ENCODE data around the gene NPC2. TPM values are rescaled to one million over a fixed set of nuclear protein-coding genes. Genes with fewer than 3 reads are reported as not detected.
"Not testable (repeated sequence)": the region's sequence is repeated elsewhere in the genome, so short reads cannot be mapped to it uniquely, and the experiment has no call there.

The NPC2 gene
- total RNA-seq, 1 experiment from 2014 or later: 141 TPM

DNA sequence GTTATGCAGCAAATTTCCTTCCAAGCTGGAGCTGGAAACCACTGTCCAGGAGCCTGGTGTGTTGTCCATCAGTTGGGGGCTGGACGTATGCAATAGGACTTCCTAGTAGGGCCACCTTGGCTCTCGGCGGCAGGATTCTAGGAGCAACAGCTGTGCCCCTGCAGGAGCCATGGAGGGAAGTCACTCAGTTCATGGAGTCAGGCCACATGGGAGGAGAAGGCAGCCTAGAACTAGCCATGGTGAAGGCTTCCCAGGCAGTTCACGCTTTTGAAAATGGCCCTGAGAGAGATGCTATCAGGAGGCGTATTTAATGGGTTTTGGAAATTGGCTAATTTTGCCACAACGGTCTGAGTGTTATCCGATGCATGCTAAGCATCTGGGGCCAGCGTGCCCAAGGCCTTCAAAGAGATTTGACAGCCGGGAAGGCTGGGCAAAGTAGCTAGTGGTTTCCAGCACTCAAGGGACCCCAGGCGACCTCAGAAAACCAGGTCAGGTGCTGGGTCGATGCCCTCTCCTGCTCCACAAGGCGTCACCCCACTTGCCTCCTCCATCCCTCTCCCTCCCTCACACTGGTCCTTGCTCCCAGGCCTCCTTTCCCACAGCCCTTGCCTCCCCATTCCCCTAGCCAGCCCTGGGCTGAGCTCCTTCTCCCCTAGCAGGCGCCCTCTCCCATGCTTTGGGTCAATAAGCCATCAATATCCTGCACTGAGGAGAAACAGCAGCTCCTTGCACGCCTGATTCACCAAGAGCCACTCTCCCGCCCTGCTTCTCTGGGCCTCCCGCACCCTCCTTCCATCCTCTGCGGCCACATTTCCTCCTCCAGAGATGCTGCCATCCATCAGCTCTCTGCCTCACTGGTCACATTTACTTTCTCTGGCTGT lies 36.2 kb downstream of the NPC2 start:
- H3K27me3 ChIP-seq (ENCODE audit: control insufficient read depth, insufficient read depth, low read length): no peaks in the 10 kb centered on the region
- H3K4me1 ChIP-seq (ENCODE audit: control insufficient read depth, insufficient read depth, low read length): no peaks in the 10 kb centered on the region
- POLR2A ChIA-PET: interaction anchor here (0.5 kb wide), 1 partner anchor 34 kb away, joined by 8 read pairs; no protein-coding TSS in a partner anchor
- TF ChIP-seq SIN3A (IDR thresholded peaks at IDR 0.05; ENCODE audit: borderline replicate concordance, insufficient read depth, low read depth, low read length): no peak
- TF ChIP-seq, protein P1, sequence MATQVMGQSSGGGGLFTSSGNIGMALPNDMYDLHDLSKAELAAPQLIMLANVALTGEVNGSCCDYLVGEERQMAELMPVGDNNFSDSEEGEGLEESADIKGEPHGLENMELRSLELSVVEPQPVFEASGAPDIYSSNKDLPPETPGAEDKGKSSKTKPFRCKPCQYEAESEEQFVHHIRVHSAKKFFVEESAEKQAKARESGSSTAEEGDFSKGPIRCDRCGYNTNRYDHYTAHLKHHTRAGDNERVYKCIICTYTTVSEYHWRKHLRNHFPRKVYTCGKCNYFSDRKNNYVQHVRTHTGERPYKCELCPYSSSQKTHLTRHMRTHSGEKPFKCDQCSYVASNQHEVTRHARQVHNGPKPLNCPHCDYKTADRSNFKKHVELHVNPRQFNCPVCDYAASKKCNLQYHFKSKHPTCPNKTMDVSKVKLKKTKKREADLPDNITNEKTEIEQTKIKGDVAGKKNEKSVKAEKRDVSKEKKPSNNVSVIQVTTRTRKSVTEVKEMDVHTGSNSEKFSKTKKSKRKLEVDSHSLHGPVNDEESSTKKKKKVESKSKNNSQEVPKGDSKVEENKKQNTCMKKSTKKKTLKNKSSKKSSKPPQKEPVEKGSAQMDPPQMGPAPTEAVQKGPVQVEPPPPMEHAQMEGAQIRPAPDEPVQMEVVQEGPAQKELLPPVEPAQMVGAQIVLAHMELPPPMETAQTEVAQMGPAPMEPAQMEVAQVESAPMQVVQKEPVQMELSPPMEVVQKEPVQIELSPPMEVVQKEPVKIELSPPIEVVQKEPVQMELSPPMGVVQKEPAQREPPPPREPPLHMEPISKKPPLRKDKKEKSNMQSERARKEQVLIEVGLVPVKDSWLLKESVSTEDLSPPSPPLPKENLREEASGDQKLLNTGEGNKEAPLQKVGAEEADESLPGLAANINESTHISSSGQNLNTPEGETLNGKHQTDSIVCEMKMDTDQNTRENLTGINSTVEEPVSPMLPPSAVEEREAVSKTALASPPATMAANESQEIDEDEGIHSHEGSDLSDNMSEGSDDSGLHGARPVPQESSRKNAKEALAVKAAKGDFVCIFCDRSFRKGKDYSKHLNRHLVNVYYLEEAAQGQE (IDR thresholded peaks at IDR 0.05; ENCODE audit: insufficient read depth in 1 of 2, low read depth in 2 of 2, low read length in 1 of 2): no peak
- TF ChIP-seq CTCF (IDR thresholded peaks at IDR 0.05): no peak
- TF ChIP-seq TCF7L2 (IDR thresholded peaks at IDR 0.05; ENCODE audit: low read depth, low read length): no peak
- no peak for TF ChIP-seq POLR2AphosphoS5 (IDR thresholded peaks at IDR 0.05; ENCODE audit: low read depth, low read length)
- in situ Hi-C loops (cut with HindIII; ENCODE audit: low pct_unique_long_range_greater_than_20kb, low sequenced_read_pairs): no loop called here
- H3K4me3 ChIP-seq (ENCODE audit: low read depth in 2 of 2, low read length in 2 of 2): no peak overlapping the region
- H3K9me3 ChIP-seq (ENCODE audit: control insufficient read depth, insufficient read depth, low read depth, low read length): no peaks in the 10 kb centered on the region
- intact Hi-C loops (cut with micrococcal nuclease; ENCODE audit: unreplicated experiment): no loop called here
- no TSS peak for BruUV-seq (replicated peaks)
- H3K36me3 ChIP-seq (ENCODE audit: control insufficient read depth, insufficient read depth, low read length): no peaks in the 10 kb centered on the region
- ATAC-seq (no peak), DNase-seq (ENCODE audit: low read depth, low spot score) (no peak)
- CTCF ChIA-PET: interaction anchor here (0.6 kb wide), 1 partner anchor 24 kb away, joined by 3 read pairs; no protein-coding TSS in a partner anchor
- H3K27ac ChIP-seq (ENCODE audit: low read length): no peak overlapping the region

GRCh38 chr14:74454397-74454796 lies 38.7 kb downstream of the NPC2 start:
- ATAC-seq; H3K27ac ChIP-seq (ENCODE audit: low read length); POLR2A ChIA-PET; H3K4me3 ChIP-seq (ENCODE audit: low read depth in 2 of 2, low read length in 2 of 2); CTCF ChIA-PET; H3K27me3 ChIP-seq (ENCODE audit: control insufficient read depth, insufficient read depth, low read length); DNase-seq (ENCODE audit: low read depth, low spot score); H3K9me3 ChIP-seq (ENCODE audit: control insufficient read depth, insufficient read depth, low read depth, low read length); H3K4me1 ChIP-seq (ENCODE audit: control insufficient read depth, insufficient read depth, low read length); H3K36me3 ChIP-seq (ENCODE audit: control insufficient read depth, insufficient read depth, low read length); in situ Hi-C loops (cut with HindIII; ENCODE audit: low pct_unique_long_range_greater_than_20kb, low sequenced_read_pairs); BruUV-seq (replicated peaks); intact Hi-C loops (cut with micrococcal nuclease; ENCODE audit: unreplicated experiment): not testable (repeated sequence)

- peaks cover 9% of the 10 kb centered on the region for H3K27me3 ChIP-seq (ENCODE audit: control insufficient read depth, insufficient read depth, low read length)
- H3K4me3 ChIP-seq (ENCODE audit: low read depth in 2 of 2, low read length in 2 of 2): no peak overlapping the region
- H3K4me1 ChIP-seq (ENCODE audit: control insufficient read depth, insufficient read depth, low read length): no peaks in the 10 kb centered on the region
- no peaks in the 10 kb centered on the region for H3K9me3 ChIP-seq (ENCODE audit: control insufficient read depth, insufficient read depth, low read depth, low read length)
- H3K36me3 ChIP-seq (ENCODE audit: control insufficient read depth, insufficient read depth, low read length): no peaks in the 10 kb centered on the region
- TF ChIP-seq POLR2AphosphoS5 (IDR thresholded peaks at IDR 0.05; ENCODE audit: low read depth, low read length) (no peak), TCF7L2 (IDR thresholded peaks at IDR 0.05; ENCODE audit: low read depth, low read length) (no peak), CTCF (IDR thresholded peaks at IDR 0.05) (no peak), SIN3A (IDR thresholded peaks at IDR 0.05; ENCODE audit: borderline replicate concordance, insufficient read depth, low read depth, low read length) (no peak)
- TF ChIP-seq, protein P1 (IDR thresholded peaks at IDR 0.05; ENCODE audit: insufficient read depth in 1 of 2, low read depth in 2 of 2, low read length in 1 of 2): no peak
- DNase-seq (ENCODE audit: low read depth, low spot score) (no peak), ATAC-seq (no peak)
- POLR2A ChIA-PET: no interaction called here
- in situ Hi-C loops (cut with HindIII; ENCODE audit: low pct_unique_long_range_greater_than_20kb, low sequenced_read_pairs) (no loop called here), intact Hi-C loops (cut with micrococcal nuclease; ENCODE audit: unreplicated experiment) (no loop called here)
- no peak overlapping the region for H3K27ac ChIP-seq (ENCODE audit: low read length)
- CTCF ChIA-PET: no interaction called here
- BruUV-seq (replicated peaks): no TSS peak
Observed at GRCh38 chr14:74444866-74445265, 48.2 kb downstream of the NPC2 start.
